ENCODE data around the gene CYP4Z1. TPM values are rescaled to one million over a fixed set of nuclear protein-coding genes. Genes with fewer than 3 reads are reported as not detected.
A peak's percentile ranks its signal among the peaks of the same experiment; 100 is the strongest.

The CYP4Z1 gene
- not detected in 2 replicates for total RNA-seq (2022)
- Bru-seq, nascent RNA: percentile 14 among the genes with signal in this experiment
- BruChase-seq, experiment 1, labeled RNA remaining after a 2-hour chase: percentile 16 among the genes with signal in this experiment
- BruChase-seq, experiment 2, labeled RNA remaining after a 6-hour chase: percentile 13 among the genes with signal in this experiment
- long read RNA-seq: 0 reads

DNA sequence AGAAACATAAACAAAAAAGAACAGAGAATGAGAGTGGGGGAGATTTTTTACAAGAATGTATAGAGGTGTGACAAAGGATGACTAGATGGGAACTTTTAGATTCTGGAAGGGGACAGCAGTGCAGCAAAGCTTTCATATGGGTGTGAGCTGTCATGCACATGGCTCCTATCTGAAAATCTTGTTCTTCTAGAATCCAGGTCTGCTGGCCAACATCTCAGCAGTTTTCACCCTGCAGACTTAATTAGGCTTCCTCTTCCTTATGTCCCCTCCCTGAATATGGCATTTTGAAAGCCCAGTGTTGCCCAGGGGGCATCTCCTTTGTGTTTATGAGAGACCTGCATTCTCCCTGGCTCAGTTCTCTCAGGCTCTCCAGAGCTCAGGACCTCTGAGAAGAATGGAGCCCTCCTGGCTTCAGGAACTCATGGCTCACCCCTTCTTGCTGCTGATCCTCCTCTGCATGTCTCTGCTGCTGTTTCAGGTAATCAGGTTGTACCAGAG is at the start of gene CYP4Z1:
Gene CYP4Z1 (plus strand): TSS at position 135 of the 498 bp plus-strand sequence. CDS start 260 bp downstream, at position 395.
- intact Hi-C loops (cut with micrococcal nuclease; ENCODE audit: unreplicated experiment): no loop called here
- BruUV-seq (replicated peaks): no TSS peak
- H3K4me1 Mint-ChIP-seq (ENCODE audit: low read depth, unreplicated experiment): no peaks in the 10 kb centered on the region

DNA sequence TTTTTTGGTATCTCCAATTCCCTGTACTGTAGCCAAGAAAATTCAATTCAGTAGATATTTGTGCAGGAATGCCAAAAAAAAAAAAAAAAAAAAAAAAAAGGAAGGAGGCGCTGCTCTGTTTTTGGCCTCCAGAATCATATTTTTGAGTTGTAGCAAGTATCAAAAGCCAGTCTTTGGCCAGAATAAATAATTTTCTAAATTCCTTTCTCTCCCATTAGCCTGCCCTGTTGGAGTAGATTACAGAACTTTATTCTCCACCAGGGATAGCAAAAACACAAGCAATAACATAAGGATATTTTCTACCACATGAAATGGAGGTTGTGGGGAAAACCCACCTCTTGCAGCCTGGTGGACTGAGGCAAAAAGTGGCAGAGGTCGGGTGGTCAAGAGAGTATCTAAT is 46.0 kb upstream of the CYP4Z1 start:
- H3K4me1 Mint-ChIP-seq (ENCODE audit: low read depth, unreplicated experiment): peaks cover 22% of the 10 kb centered on the region
- H3K9me3 Mint-ChIP-seq (ENCODE audit: unreplicated experiment): peaks cover 11% of the 10 kb centered on the region
- BruUV-seq (replicated peaks): no TSS peak
- H3K27me3 Mint-ChIP-seq (ENCODE audit: insufficient read depth, unreplicated experiment): peaks cover 2% of the 10 kb centered on the region
- ChIA-PET CTCF (no interaction called here), POLR2A (no interaction called here)
- H3K36me3 Mint-ChIP-seq (ENCODE audit: insufficient read depth, unreplicated experiment): no peaks in the 10 kb centered on the region
- TF ChIP-seq, protein P1, sequence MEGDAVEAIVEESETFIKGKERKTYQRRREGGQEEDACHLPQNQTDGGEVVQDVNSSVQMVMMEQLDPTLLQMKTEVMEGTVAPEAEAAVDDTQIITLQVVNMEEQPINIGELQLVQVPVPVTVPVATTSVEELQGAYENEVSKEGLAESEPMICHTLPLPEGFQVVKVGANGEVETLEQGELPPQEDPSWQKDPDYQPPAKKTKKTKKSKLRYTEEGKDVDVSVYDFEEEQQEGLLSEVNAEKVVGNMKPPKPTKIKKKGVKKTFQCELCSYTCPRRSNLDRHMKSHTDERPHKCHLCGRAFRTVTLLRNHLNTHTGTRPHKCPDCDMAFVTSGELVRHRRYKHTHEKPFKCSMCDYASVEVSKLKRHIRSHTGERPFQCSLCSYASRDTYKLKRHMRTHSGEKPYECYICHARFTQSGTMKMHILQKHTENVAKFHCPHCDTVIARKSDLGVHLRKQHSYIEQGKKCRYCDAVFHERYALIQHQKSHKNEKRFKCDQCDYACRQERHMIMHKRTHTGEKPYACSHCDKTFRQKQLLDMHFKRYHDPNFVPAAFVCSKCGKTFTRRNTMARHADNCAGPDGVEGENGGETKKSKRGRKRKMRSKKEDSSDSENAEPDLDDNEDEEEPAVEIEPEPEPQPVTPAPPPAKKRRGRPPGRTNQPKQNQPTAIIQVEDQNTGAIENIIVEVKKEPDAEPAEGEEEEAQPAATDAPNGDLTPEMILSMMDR (IDR thresholded peaks at IDR 0.05; ENCODE audit: insufficient read depth in 1 of 2, low read depth in 1 of 2, low read length in 1 of 2, severe bottlenecking in 1 of 2, unreplicated experiment in 1 of 2): no peak
- no peaks in the 10 kb centered on the region for H3K27me3 ChIP-seq (replicated peaks; ENCODE audit: control insufficient read depth, insufficient read depth, low read length)
- DNase-seq: no peak
- peaks cover 18% of the 10 kb centered on the region; the same call in 1 of the 2 replicates for H3K4me1 ChIP-seq
- H3K36me3 ChIP-seq (ENCODE audit: control insufficient read depth, insufficient read depth, low read length): no peaks in the 10 kb centered on the region
- H3K27ac Mint-ChIP-seq (ENCODE audit: unreplicated experiment): no peak overlapping the region
- H3K4me3 Mint-ChIP-seq (ENCODE audit: unreplicated experiment): no peak overlapping the region
- intact Hi-C loops (cut with micrococcal nuclease; ENCODE audit: unreplicated experiment): no loop called here
- no peak overlapping the region for H3K4me3 ChIP-seq (ENCODE audit: low read depth, low read length)
- no peaks in the 10 kb centered on the region; the same call in 1 of the 2 replicates for H3K9me3 ChIP-seq

More for the DNA sequence above, at the start of gene CYP4Z1:
- Mint-ChIP-seq H3K9me3 (ENCODE audit: unreplicated experiment) (no peaks in the 10 kb centered on the region), H3K27me3 (ENCODE audit: insufficient read depth, unreplicated experiment) (peaks cover 9% of the 10 kb centered on the region), H3K36me3 (ENCODE audit: insufficient read depth, unreplicated experiment) (no peaks in the 10 kb centered on the region), H3K27ac (ENCODE audit: unreplicated experiment) (no peak within 1 kb of the TSS), H3K4me3 (ENCODE audit: unreplicated experiment) (no peak within 1 kb of the TSS)
- ChIA-PET CTCF (no interaction called here), POLR2A (no interaction called here)
- H3K27me3 ChIP-seq (replicated peaks; ENCODE audit: control insufficient read depth, insufficient read depth, low read length): no peaks in the 10 kb centered on the region
- H3K4me1 ChIP-seq: no peaks in the 10 kb centered on the region
- no peaks in the 10 kb centered on the region for H3K36me3 ChIP-seq (ENCODE audit: control insufficient read depth, insufficient read depth, low read length)
- H3K9me3 ChIP-seq: no peaks in the 10 kb centered on the region
- no peak for DNase-seq
- TF ChIP-seq, protein P1 (IDR thresholded peaks at IDR 0.05; ENCODE audit: insufficient read depth in 1 of 2, low read depth in 1 of 2, low read length in 1 of 2, severe bottlenecking in 1 of 2, unreplicated experiment in 1 of 2): no peak
- no peak within 1 kb of the TSS for H3K4me3 ChIP-seq (ENCODE audit: low read depth, low read length)

- DNase-seq: peak in 1 of 2 experiments; percentile 29
- ChIA-PET POLR2A (no interaction called here), CTCF (interaction anchor here (0.6 kb wide), 1 partner anchor 25 kb away, joined by 3 read pairs; no protein-coding TSS in a partner anchor)
- H3K4me3 Mint-ChIP-seq (ENCODE audit: unreplicated experiment): peak within 1 kb of the TSS; percentile 72
- intact Hi-C loops (cut with micrococcal nuclease; ENCODE audit: unreplicated experiment): no loop called here
- Histone ChIP-seq H3K9me3 (no peaks in the 10 kb centered on the region), H3K27me3 (replicated peaks; ENCODE audit: control insufficient read depth, insufficient read depth, low read length) (no peaks in the 10 kb centered on the region), H3K4me3 (ENCODE audit: low read depth, low read length) (peak within 1 kb of the TSS; percentile 51), H3K36me3 (ENCODE audit: control insufficient read depth, insufficient read depth, low read length) (no peaks in the 10 kb centered on the region), H3K4me1 (peaks cover 14% of the 10 kb centered on the region; the same call in 1 of the 2 replicates)
- no peak within 1 kb of the TSS for H3K27ac Mint-ChIP-seq (ENCODE audit: unreplicated experiment)
- H3K4me1 Mint-ChIP-seq (ENCODE audit: low read depth, unreplicated experiment): peaks cover 16% of the 10 kb centered on the region
- H3K9me3 Mint-ChIP-seq (ENCODE audit: unreplicated experiment): no peaks in the 10 kb centered on the region
- H3K27me3 Mint-ChIP-seq (ENCODE audit: insufficient read depth, unreplicated experiment): peaks cover 2% of the 10 kb centered on the region
- TSS peak; percentile 25 for BruUV-seq (replicated peaks)
- no peaks in the 10 kb centered on the region for H3K36me3 Mint-ChIP-seq (ENCODE audit: insufficient read depth, unreplicated experiment)
- TF ChIP-seq, protein P1 (IDR thresholded peaks at IDR 0.05; ENCODE audit: insufficient read depth in 1 of 2, low read depth in 1 of 2, low read length in 1 of 2, severe bottlenecking in 1 of 2, unreplicated experiment in 1 of 2): no peak
These were observed 43.5 kb upstream of the CYP4Z1 start, which contains the start of gene CYP4X1 for GRCh38 chr1:47023268-47024140. TSS of gene CYP4X1 (plus strand) at chr1:47023669. CDS start at chr1:47023818, 149 bp downstream.

Data from Caco-2 (cell line).